ENCODE data around the gene ESPNL. TPM values are rescaled to one million over a fixed set of nuclear protein-coding genes. Genes with fewer than 3 reads are reported as not detected.

ESPNL gene
- total and polyA plus RNA-seq, 9 of the 15 experiments (the other 6 are each of a cell fraction or from before 2014, with no cell fraction given), result 0.03 to 0.09 (median 0.05) TPM; not detected in 3

DNA sequence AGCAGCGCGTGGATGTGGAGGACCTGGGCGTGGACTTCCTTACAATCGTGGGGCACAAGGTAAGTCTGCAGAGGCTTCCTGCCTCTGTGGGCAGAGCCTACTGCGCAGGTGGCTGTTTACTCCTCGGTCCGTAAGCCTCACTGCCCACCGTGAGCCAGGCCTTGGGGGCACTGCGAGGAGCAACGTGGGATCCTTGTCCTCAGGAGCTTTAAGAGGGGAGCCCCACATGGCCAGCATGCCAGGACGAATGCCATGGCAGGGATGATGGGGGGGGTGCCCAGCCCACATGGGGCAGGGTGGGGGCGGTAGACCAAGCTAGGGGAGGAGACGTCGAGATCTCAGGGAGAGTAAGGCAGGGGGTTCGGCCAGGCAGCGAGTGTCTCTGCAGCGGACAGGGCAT is 18.0 kb upstream of the ESPNL start (continued):
- TF ChIP-seq, protein P1, sequence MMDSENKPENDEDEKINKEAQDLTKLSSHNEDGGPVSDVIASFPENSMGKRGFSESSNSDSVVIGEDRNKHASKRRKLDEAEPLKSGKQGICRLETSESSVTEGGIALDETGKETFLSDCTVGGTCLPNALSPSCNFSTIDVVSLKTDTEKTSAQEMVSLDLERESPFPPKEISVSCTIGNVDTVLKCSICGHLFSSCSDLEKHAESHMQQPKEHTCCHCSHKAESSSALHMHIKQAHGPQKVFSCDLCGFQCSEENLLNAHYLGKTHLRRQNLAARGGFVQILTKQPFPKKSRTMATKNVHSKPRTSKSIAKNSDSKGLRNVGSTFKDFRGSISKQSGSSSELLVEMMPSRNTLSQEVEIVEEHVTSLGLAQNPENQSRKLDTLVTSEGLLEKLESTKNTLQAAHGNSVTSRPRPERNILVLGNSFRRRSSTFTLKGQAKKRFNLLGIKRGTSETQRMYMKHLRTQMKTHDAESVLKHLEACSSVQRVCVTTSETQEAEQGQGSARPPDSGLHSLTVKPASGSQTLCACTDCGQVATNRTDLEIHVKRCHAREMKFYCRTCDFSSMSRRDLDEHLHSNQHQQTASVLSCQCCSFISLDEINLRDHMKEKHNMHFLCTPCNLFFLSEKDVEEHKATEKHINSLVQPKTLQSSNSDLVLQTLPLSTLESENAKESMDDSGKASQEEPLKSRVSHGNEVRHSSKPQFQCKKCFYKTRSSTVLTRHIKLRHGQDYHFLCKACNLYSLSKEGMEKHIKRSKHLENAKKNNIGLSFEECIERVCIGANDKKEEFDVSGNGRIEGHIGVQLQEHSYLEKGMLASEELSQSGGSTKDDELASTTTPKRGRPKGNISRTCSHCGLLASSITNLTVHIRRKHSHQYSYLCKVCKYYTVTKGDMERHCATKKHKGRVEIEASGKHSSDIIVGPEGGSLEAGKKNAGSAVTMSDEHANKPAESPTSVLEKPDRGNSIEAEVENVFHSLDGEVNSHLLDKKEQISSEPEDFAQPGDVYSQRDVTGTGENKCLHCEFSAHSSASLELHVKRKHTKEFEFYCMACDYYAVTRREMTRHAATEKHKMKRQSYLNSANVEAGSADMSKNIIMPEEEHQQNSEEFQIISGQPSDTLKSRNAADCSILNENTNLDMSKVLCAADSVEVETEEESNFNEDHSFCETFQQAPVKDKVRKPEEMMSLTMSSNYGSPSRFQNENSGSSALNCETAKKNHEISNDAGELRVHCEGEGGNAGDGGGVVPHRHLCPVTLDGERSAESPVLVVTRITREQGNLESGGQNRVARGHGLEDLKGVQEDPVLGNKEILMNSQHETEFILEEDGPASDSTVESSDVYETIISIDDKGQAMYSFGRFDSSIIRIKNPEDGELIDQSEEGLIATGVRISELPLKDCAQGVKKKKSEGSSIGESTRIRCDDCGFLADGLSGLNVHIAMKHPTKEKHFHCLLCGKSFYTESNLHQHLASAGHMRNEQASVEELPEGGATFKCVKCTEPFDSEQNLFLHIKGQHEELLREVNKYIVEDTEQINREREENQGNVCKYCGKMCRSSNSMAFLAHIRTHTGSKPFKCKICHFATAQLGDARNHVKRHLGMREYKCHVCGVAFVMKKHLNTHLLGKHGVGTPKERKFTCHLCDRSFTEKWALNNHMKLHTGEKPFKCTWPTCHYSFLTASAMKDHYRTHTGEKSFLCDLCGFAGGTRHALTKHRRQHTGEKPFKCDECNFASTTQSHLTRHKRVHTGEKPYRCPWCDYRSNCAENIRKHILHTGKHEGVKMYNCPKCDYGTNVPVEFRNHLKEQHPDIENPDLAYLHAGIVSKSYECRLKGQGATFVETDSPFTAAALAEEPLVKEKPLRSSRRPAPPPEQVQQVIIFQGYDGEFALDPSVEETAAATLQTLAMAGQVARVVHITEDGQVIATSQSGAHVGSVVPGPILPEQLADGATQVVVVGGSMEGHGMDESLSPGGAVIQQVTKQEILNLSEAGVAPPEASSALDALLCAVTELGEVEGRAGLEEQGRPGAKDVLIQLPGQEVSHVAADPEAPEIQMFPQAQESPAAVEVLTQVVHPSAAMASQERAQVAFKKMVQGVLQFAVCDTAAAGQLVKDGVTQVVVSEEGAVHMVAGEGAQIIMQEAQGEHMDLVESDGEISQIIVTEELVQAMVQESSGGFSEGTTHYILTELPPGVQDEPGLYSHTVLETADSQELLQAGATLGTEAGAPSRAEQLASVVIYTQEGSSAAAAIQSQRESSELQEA (IDR thresholded peaks at IDR 0.05; ENCODE audit: low read depth), result no peak

DNA sequence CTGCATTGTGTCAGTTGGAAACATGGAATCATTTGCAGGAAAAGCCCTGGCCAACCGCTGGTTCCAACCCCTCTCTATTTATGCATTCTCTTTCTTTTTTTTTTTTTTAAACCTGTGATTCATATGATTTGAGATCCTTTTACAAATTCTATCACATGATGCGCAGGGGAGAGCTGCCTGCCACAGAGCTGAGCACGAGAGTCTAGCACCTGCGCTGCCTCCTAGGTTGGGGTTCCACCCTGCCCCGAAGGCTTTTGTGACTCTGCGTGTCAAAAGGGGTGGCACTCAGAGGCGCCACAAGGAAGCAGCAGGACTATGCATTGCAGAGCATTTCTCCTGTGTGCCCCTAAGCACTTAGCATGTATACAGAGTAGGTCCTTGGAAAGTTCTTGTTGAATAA is 17.3 kb upstream of the ESPNL start:
- WGBS (ENCODE audit: insufficient coverage, low coverage, missing lambda C conversion rate), result 96% methylated on average over 4 of the region's 7 CpGs
- FAIRE-seq, result no peak
- no peak for TF ChIP-seq ETV5 (CRISPR knock-in tag; IDR thresholded peaks at IDR 0.05; ENCODE audit: low read depth)
- no peak for TF ChIP-seq ATF1 (CRISPR knock-in tag; IDR thresholded peaks at IDR 0.05)
- no peak for TF ChIP-seq ATF1 (tag; IDR thresholded peaks at IDR 0.05)
- TF ChIP-seq HNRNPH1 (optimal IDR thresholded peaks at IDR 0.05; ENCODE audit: low read depth, low read length), result no peak
- no peak for TF ChIP-seq ZNF384 (IDR thresholded peaks at IDR 0.05; ENCODE audit: low read depth, low read length)
- TF ChIP-seq SRF (CRISPR knock-in tag; IDR thresholded peaks at IDR 0.05), result no peak
- TF ChIP-seq, protein P2, sequence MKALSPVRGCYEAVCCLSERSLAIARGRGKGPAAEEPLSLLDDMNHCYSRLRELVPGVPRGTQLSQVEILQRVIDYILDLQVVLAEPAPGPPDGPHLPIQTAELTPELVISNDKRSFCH (CRISPR knock-in tag; IDR thresholded peaks at IDR 0.05), result no peak
- TF ChIP-seq, protein P2 (tag; IDR thresholded peaks at IDR 0.05), result no peak
- TF ChIP-seq, protein P3, sequence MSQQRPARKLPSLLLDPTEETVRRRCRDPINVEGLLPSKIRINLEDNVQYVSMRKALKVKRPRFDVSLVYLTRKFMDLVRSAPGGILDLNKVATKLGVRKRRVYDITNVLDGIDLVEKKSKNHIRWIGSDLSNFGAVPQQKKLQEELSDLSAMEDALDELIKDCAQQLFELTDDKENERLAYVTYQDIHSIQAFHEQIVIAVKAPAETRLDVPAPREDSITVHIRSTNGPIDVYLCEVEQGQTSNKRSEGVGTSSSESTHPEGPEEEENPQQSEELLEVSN (IDR thresholded peaks at IDR 0.05; ENCODE audit: borderline replicate concordance in 1 of 2, extremely low read depth in 1 of 2, insufficient read depth in 1 of 2, insufficient read length in 1 of 2, low read depth in 1 of 2, low read length in 1 of 2, poor library complexity in 1 of 2, severe bottlenecking in 1 of 2), result no peak
- TF ChIP-seq ZNF644 (tag; IDR thresholded peaks at IDR 0.05; ENCODE audit: low read depth), result no peak

More for the DNA sequence above, 17.3 kb upstream of the ESPNL start:
- Histone ChIP-seq H3K9me3 (replicated peaks; ENCODE audit: control insufficient read depth, insufficient read depth, low read depth, low read length) (no peaks in the 10 kb centered on the region), H3K27ac (ENCODE audit: extremely low read depth, low read depth, low read length) (no peak overlapping the region), H3K4me1 (replicated peaks in 1 of 2; ENCODE audit: control insufficient read depth in 2 of 2, insufficient read depth in 2 of 2, low read length in 2 of 2) (no peaks in the 10 kb centered on the region), H3K36me3 (ENCODE audit: control insufficient read depth, insufficient read depth, low read length) (peaks cover 49% of the 10 kb centered on the region; the same call in 2 of the 3 replicates), H3K4me3 (no peak overlapping the region), H3K9me1 (ENCODE audit: control insufficient read depth, insufficient read depth, low read length) (no peaks in the 10 kb centered on the region), H3K27me3 (ENCODE audit: control insufficient read depth in 2 of 2, insufficient read depth in 2 of 2, low read length in 2 of 2) (no peaks in the 10 kb centered on the region), H3K9ac (ENCODE audit: insufficient read depth in 1 of 2, low read depth in 2 of 2, low read length in 2 of 2) (no peak overlapping the region), H3K79me2 (ENCODE audit: control insufficient read depth, insufficient read depth, low read length) (no peaks in the 10 kb centered on the region), H2AFZ (ENCODE audit: low read depth, low read length) (no peak overlapping the region), H4K20me1 (replicated peaks; ENCODE audit: control insufficient read depth, insufficient read depth, low read length) (no peaks in the 10 kb centered on the region), H3K4me2 (ENCODE audit: insufficient read depth, low read length) (no peak overlapping the region)
- BruUV-seq (replicated peaks), result no TSS peak
- intact Hi-C loops (cut with micrococcal nuclease), result no loop called here
- no peak for ATAC-seq
- in situ Hi-C loops (cut with MboI), result no loop called here
- no peak for DNase-seq (ENCODE audit: extremely low read depth in 1 of 4, low spot score in 3 of 4)
- POLR2A ChIA-PET, result no interaction called here
- CTCF ChIA-PET (ENCODE audit: low intra/inter-chr PET ratio), result no interaction called here
